ENCODE measurements around the gene MAP7D1. TPM values are rescaled to one million over a fixed set of nuclear protein-coding genes. Genes with fewer than 3 reads are reported as not detected.

The MAP7D1 gene
- total and polyA plus RNA-seq, 2 donors (not counting 3 experiments of a cell fraction or from before 2014, with no cell fraction given) = 69.7 to 193 TPM

DNA sequence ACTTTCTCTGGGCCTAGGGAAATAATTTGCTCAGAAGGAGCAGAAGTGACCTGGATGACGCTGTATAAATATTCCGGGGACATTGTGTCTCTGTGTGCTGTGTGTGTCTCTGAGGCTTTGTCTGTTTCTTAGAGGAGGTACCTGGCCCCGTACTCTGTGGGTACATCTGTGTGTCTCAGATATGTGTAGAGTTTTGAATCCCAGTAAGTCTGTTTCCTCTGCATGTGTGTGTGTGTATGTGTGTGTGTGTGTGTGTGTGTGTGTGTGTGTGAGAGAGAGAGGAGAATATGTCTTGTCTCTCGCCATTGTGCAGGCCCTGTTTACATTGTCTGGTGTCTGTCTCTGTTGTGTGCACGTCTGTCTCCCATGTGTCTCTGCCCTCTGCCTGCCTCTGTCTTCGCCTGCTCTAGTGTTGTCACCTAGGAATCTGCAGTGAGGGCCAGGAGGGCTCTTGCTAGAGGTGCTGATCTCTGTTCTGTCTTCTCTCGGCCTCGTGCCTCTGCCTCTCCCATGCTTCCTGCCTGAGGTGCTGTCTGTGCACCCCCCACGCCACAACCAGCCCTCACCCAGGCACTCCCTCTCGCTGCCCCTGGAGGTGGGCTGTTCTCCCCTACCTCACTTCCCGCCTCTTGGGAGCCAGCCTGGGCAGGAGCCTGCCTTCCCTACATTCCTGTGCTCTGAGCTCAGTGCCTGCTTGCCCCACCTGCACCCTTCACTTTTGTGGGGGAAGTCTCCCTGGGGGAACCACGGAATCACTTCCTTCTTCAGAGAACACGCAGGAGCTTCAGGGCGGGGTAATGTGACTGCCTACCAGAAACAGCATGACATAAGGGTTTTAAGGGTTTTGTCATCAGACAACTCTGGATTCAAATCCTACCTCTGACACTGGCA lies 5.9 kb downstream of the MAP7D1 start:
- ChIA-PET CTCF (interaction anchor here (2.0 to 4.8 kb wide), 6 partner anchors 11 to 124 kb away, joined by 13 to 62 read pairs (median 16); partner anchors contain the start of gene TRAPPC3), POLR2A (interaction anchor here (1.5 to 2.4 kb wide), 2 partner anchors 8 to 11 kb away, joined by 6 to 10 read pairs; no protein-coding TSS in a partner anchor)
- peak overlapping the region; percentile 97 for H3K27ac ChIP-seq (ENCODE audit: insufficient read depth, low read depth, low read length)
- H3K9me3 ChIP-seq (replicated peaks; ENCODE audit: control insufficient read depth, insufficient read depth, low read length) = no peaks in the 10 kb centered on the region
- TF ChIP-seq GATA2 (IDR thresholded peaks at IDR 0.05; ENCODE audit: insufficient read depth, insufficient read length, low read depth, low read length) (no peak), JUN (IDR thresholded peaks at IDR 0.05; ENCODE audit: borderline replicate concordance, insufficient read depth, insufficient read length, low read depth) (no peak), FOS (IDR thresholded peaks at IDR 0.05; ENCODE audit: borderline replicate concordance, insufficient read depth, low read length) (no peak), MYC (IDR thresholded peaks at IDR 0.05; ENCODE audit: low read depth, low read length) (no peak), POLR2AphosphoS5 (IDR thresholded peaks at IDR 0.05; ENCODE audit: insufficient read depth, low read depth, low read length) (no peak), POLR2A (IDR thresholded peaks at IDR 0.05; ENCODE audit: low read depth, low read length) (no peak), EZH2 (IDR thresholded peaks at IDR 0.05; ENCODE audit: borderline replicate concordance, low read depth, low read length, severe bottlenecking) (no peak)
- TF ChIP-seq, protein P1, sequence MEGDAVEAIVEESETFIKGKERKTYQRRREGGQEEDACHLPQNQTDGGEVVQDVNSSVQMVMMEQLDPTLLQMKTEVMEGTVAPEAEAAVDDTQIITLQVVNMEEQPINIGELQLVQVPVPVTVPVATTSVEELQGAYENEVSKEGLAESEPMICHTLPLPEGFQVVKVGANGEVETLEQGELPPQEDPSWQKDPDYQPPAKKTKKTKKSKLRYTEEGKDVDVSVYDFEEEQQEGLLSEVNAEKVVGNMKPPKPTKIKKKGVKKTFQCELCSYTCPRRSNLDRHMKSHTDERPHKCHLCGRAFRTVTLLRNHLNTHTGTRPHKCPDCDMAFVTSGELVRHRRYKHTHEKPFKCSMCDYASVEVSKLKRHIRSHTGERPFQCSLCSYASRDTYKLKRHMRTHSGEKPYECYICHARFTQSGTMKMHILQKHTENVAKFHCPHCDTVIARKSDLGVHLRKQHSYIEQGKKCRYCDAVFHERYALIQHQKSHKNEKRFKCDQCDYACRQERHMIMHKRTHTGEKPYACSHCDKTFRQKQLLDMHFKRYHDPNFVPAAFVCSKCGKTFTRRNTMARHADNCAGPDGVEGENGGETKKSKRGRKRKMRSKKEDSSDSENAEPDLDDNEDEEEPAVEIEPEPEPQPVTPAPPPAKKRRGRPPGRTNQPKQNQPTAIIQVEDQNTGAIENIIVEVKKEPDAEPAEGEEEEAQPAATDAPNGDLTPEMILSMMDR (IDR thresholded peaks at IDR 0.05; ENCODE audit: extremely low read depth in 1 of 2, insufficient read depth in 1 of 2, low read depth in 1 of 2, low read length in 2 of 2) = no peak
- TF ChIP-seq, protein P2, sequence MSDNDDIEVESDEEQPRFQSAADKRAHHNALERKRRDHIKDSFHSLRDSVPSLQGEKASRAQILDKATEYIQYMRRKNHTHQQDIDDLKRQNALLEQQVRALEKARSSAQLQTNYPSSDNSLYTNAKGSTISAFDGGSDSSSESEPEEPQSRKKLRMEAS (IDR thresholded peaks at IDR 0.05; ENCODE audit: insufficient read depth, insufficient read length) = no peak
- dilution Hi-C loops (cut with MboI; ENCODE audit: extremely low pct_ligation_motif_present, low sequenced_read_pairs) = no loop called here
- no peaks in the 10 kb centered on the region for H3K27me3 ChIP-seq (ENCODE audit: control insufficient read depth in 2 of 2, insufficient read depth in 2 of 2, low read length in 2 of 2)
- peaks cover 51% of the 10 kb centered on the region for H3K4me1 ChIP-seq (ENCODE audit: control insufficient read depth, extremely low read depth, insufficient read depth, low read length)
- peak overlapping the region; percentile 87 for H3K4me2 ChIP-seq (ENCODE audit: insufficient read depth, low read length)
- H3K4me3 ChIP-seq (replicated peaks in 1 of 3; ENCODE audit: insufficient read depth in 1 of 3, low read depth in 1 of 3, low read length in 3 of 3) = peak overlapping the region in 1 of 3 experiments; percentile 66
- H2AFZ ChIP-seq (ENCODE audit: low read depth, low read length) = no peak overlapping the region
- BruUV-seq (replicated peaks) = no TSS peak
- H3K9ac ChIP-seq (replicated peaks; ENCODE audit: extremely low read depth, insufficient read depth, low read length) = peak overlapping the region; percentile 90
- intact Hi-C loops (cut with micrococcal nuclease) = loop anchor here (1.0 kb wide), 4 partner anchors 11 to 26 kb away; partner anchors contain the start of gene TRAPPC3
- DNase-seq (ENCODE audit: low read depth, low spot score) (peak; percentile 31), FAIRE-seq (peak; percentile 65)
- peaks cover 5% of the 10 kb centered on the region for H4K20me1 ChIP-seq (replicated peaks; ENCODE audit: control insufficient read depth, extremely low read depth, insufficient read depth, low read length)
- no peaks in the 10 kb centered on the region for H3K36me3 ChIP-seq (ENCODE audit: control insufficient read depth in 2 of 2, extremely low read depth in 1 of 2, insufficient read depth in 2 of 2, low read length in 2 of 2)
- peaks cover 99% of the 10 kb centered on the region for H3K79me2 ChIP-seq (ENCODE audit: control insufficient read depth, insufficient read depth, low read length)
- no peaks in the 10 kb centered on the region for H3K9me1 ChIP-seq (replicated peaks; ENCODE audit: control insufficient read depth, extremely low read depth, insufficient read depth, low read length)
